ENCODE results near the gene CLIP2.

The CLIP2 gene

DNA sequence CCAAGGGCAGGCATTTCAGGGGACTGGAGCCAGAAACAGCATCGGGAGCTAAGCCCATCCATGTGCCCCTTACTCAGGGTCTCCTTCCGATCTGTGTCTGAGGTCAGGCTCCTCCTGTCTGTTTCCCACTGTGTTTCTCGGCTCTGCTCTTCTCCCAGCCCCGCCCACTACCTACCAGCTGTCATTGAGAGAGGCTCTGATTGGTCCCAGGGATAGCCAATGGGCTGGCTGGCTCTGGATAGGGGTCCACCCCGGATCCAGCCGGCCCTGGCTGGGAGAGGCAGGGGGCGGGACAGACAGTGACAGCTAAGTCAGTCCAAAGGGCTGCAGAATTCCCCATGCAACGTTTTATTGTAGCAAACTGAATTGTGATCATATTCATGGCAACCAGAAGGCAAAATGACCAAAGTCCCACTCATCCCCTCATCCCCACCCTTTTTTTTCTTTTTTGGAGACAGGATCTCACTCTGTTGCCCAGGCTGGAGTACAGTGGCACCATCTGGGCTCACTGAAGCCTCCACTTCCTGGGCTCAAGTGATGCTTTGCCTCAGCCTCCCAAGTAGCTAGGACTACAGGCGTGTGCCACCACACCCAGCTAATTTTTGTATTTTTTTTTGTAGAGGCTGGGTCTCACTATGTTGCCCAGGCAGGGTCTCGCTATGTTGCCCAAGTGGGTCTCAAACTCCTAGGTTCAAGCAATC lies 76.3 kb downstream of the CLIP2 start:
- no peak overlapping the region for H3K4me3 ChIP-seq (ENCODE audit: control insufficient read depth, low read depth, low read length)
- peak; percentile 61 for DNase-seq (ENCODE audit: low read depth)
- TF ChIP-seq CTCF (conservative IDR thresholded peaks at IDR 0.05; ENCODE audit: control insufficient read depth, insufficient read depth, low read depth, low read length), result no peak

DNA sequence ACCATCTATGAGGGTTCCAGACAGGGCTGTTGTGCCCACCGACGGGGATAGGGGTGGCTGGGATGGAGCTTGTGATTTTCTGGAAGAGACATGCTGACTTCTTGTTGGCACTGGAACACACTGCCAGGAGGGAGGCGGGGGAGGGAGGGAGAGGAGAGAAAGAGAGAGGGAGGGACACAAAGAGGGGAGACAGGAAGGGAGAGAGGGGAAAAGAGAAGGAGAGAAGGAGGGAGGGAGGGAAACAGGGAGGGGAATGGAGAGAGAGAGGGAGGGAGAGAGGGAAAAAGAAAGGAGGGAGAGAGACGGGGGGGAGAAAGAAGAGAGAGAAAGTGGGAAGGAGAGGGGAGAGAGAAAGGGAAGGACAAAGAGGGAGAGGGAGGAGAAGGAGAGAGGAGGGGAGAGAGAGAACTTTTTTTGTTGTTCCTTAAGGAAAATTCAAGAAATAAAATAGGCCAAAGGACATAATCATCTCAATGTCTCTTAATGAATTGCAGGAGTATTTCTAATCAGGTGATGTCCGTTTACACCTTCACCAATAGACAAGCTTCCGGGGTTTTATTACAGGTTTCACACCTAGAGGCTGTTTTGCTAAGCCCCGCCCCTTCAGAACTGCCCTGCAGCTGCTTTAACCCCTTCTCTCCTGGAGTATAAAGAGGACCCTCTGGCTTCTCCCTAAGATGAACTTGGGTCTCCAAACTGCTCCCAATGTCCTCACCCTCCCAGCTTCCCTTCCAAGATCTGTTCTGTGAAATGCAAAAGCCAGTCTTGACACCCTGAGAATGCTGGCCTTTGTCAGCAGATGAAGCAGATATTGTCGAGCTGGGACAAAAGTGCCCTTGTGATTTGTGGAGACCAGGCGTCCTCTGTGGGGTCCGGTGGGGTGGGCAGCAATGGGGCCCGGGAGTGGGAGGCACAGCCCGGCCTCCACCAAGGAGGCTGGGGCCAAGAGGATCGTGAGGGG lies 82.5 kb downstream of the CLIP2 start:
- H3K4me3 ChIP-seq (ENCODE audit: control insufficient read depth, low read depth, low read length), result no peak overlapping the region
- TF ChIP-seq CTCF (conservative IDR thresholded peaks at IDR 0.05; ENCODE audit: control insufficient read depth, insufficient read depth, low read depth, low read length), result no peak
- no peak for DNase-seq (ENCODE audit: low read depth)

DNA sequence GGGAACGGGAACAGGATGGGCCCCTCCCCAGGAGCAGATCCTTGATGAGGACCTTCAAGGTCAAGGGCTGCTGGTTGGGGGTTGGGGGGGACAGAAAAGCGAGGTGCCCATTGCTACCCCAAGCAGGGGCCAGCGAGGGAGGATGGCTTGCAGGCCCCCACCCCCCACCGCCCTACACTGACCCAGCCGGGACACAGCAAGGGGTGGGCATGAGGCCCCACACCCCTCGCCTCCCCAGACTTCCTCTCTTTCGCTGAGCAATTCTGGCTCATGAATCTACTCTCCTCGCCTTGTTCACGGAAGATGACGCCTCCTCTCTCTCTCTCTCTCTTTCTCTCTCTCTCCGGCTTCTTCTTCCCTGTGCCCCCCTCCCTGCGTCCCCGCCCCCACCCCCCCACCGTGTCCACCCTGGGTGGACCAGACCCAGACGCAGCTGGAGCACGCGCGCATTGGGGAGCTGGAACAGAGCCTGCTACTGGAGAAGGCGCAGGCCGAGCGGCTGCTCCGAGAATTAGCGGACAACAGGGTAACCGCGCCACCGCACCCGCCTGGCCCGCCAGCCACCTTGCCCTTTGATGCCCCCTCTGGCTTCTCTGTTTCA lies 83.4 kb downstream of the CLIP2 start:
- peak; percentile 40 for DNase-seq (ENCODE audit: low read depth)
- TF ChIP-seq CTCF (conservative IDR thresholded peaks at IDR 0.05; ENCODE audit: control insufficient read depth, insufficient read depth, low read depth, low read length), result no peak

GRCh38 chr7:74373536-74373935 lies 84.3 kb downstream of the CLIP2 start:
- H3K4me3 ChIP-seq (ENCODE audit: control insufficient read depth, low read depth, low read length), result no peak overlapping the region
- no peak for DNase-seq (ENCODE audit: low read depth)
- TF ChIP-seq CTCF (conservative IDR thresholded peaks at IDR 0.05; ENCODE audit: control insufficient read depth, insufficient read depth, low read depth, low read length), result no peak

More for the DNA sequence above, 83.4 kb downstream of the CLIP2 start:
- no peak overlapping the region for H3K4me3 ChIP-seq (ENCODE audit: control insufficient read depth, low read depth, low read length)

- no peak overlapping the region for H3K4me3 ChIP-seq (ENCODE audit: control insufficient read depth, low read depth, low read length)
- DNase-seq (ENCODE audit: low read depth), result no peak
- TF ChIP-seq CTCF (conservative IDR thresholded peaks at IDR 0.05; ENCODE audit: control insufficient read depth, insufficient read depth, low read depth, low read length), result no peak
Observed at GRCh38 chr7:74375726-74376220, 86.6 kb downstream of the CLIP2 start.

DNA sequence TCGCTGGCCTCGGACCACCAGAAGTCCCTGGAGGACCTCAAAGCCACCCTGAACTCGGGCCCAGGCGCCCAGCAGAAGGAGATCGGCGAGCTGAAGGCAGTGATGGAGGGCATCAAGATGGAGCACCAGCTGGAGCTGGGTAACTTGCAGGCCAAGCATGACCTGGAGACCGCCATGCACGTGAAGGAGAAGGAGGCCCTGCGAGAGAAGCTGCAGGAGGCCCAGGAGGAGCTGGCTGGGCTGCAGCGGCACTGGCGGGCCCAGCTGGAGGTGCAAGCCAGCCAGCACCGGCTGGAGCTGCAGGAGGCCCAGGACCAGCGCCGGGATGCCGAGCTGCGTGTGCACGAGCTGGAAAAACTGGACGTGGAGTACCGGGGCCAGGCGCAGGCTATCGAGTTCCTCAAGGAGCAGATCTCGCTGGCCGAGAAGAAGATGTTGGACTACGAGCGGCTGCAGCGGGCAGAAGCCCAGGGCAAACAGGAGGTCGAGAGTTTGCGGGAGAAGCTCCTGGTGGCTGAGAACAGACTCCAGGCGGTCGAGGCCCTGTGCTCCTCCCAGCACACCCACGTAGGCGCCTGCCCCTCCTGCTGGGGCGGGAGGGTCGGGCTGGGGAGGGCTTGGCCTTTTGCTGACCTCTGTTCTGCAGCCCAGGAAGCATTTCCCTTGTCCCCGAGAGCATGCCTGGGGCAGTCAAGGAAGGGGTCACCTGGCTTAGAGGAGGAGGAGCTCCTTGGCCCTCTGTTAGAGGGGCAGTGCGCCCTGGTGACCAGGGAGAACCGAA lies 87.2 kb downstream of the CLIP2 start:
- DNase-seq (ENCODE audit: low read depth), result no peak
- no peak for TF ChIP-seq CTCF (conservative IDR thresholded peaks at IDR 0.05; ENCODE audit: control insufficient read depth, insufficient read depth, low read depth, low read length)

More for the DNA sequence above, 87.2 kb downstream of the CLIP2 start:
- no peak overlapping the region for H3K4me3 ChIP-seq (ENCODE audit: control insufficient read depth, low read depth, low read length)

All from fibroblast of mammary gland (primary cell).